ENCODE data around the gene OXCT1. TPM values are rescaled to one million over a fixed set of nuclear protein-coding genes. Genes with fewer than 3 reads are reported as not detected.

The OXCT1 gene
- total and polyA plus RNA-seq, 2 experiments from 2014 or later = 12.4 to 16.9 TPM

DNA sequence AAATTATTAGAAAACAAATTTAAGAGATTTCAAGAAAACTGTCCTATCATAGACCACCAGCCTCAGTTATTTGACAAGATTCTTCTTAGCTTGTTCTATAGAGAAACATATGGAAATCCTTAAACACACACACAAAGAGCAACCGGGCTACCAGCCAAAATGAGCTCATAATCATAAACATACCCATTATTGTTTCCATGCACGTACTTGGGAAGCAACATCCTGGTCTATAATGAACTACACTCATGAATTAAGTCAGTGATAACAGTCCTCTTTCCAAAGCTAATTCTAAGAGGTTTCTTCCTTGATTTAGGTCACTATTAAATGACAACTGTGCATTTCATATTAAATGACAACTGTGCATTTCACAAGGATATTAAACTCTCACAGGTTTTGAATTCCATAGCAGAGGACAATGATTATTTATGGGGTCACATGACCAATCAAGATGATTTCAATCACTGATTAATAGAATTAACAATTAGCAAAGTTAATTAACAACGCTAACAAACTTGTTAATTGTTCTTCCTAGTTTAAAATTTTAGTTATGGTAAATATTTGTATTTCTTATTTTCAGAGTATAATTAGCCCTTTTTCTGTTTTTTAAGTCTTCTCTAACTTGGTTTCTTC is 77.0 kb downstream of the OXCT1 start:
- H3K4me2 ChIP-seq = peak overlapping the region; percentile 3
- H3K27ac ChIP-seq = peak overlapping the region; percentile 66
- H3K4me1 ChIP-seq (ENCODE audit: insufficient read depth) = peaks cover 44% of the 10 kb centered on the region
- TF ChIP-seq, protein P1, sequence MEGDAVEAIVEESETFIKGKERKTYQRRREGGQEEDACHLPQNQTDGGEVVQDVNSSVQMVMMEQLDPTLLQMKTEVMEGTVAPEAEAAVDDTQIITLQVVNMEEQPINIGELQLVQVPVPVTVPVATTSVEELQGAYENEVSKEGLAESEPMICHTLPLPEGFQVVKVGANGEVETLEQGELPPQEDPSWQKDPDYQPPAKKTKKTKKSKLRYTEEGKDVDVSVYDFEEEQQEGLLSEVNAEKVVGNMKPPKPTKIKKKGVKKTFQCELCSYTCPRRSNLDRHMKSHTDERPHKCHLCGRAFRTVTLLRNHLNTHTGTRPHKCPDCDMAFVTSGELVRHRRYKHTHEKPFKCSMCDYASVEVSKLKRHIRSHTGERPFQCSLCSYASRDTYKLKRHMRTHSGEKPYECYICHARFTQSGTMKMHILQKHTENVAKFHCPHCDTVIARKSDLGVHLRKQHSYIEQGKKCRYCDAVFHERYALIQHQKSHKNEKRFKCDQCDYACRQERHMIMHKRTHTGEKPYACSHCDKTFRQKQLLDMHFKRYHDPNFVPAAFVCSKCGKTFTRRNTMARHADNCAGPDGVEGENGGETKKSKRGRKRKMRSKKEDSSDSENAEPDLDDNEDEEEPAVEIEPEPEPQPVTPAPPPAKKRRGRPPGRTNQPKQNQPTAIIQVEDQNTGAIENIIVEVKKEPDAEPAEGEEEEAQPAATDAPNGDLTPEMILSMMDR (IDR thresholded peaks at IDR 0.05; ENCODE audit: poor library complexity) = no peak
- TF ChIP-seq EZH2 (IDR thresholded peaks at IDR 0.05; ENCODE audit: borderline replicate concordance) = no peak
- TF ChIP-seq EZH2phosphoT487 (IDR thresholded peaks at IDR 0.05; ENCODE audit: low read depth, severe bottlenecking, unreplicated experiment) = no peak
- H3K9me3 ChIP-seq (ENCODE audit: low read depth) = no peaks in the 10 kb centered on the region
- no peaks in the 10 kb centered on the region for H3K36me3 ChIP-seq (replicated peaks; ENCODE audit: insufficient read depth, low read depth)
- 56% methylated on average over 3 of the region's 3 CpGs for WGBS (ENCODE audit: low lambda C conversion rate, missing lambda C conversion rate)
- DNase-seq (ENCODE audit: low spot score) = peak; percentile 49
- H3K9me2 ChIP-seq (replicated peaks; ENCODE audit: insufficient read depth) = no peaks in the 10 kb centered on the region
- H3K27me3 ChIP-seq = no peaks in the 10 kb centered on the region
- no peak overlapping the region for H2AFZ ChIP-seq
- no peak overlapping the region for H3K4me3 ChIP-seq
- no peaks in the 10 kb centered on the region for H4K20me1 ChIP-seq (ENCODE audit: insufficient read depth, poor library complexity, severe bottlenecking)
- H3K79me2 ChIP-seq = no peaks in the 10 kb centered on the region

DNA sequence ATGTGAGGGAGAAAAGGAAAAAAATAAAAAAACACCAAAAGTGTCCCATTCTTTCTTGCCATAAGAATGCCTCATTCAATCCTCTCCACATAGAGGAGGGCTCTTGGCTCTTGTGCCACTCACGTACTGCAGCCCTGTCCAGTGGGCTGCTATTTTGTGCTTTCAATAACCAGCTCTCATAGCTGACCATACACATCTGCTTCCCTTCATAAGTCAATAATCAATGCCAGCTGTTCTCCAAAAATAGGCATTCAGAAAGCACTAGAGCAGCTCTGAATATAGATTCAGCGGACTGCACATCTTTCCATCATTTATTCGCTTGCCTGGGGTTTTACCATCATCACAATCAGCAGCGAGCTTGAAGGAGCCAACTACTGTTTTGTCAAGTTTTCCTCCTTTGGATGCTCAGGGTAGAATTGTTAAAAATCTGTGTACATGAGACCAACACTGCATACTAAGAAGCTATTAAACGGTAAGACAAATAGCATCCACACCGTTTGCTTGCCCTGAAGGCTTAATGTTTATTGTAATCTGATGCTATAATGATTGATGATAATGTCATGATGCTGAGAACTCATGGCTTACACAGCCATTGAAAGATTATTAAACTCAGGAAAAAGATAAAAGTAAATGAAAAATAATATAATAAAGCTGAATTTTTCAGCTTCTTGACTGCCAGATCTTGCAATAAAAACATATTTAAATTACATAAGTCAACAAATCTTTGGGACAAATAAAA is 80.0 kb downstream of the OXCT1 start:
- Histone ChIP-seq H2AFZ (no peak overlapping the region), H3K79me2 (no peaks in the 10 kb centered on the region), H3K36me3 (replicated peaks; ENCODE audit: insufficient read depth, low read depth) (no peaks in the 10 kb centered on the region), H4K20me1 (ENCODE audit: insufficient read depth, poor library complexity, severe bottlenecking) (no peaks in the 10 kb centered on the region), H3K9me3 (ENCODE audit: low read depth) (no peaks in the 10 kb centered on the region), H3K27me3 (no peaks in the 10 kb centered on the region), H3K4me2 (peak overlapping the region; percentile 19), H3K4me3 (no peak overlapping the region), H3K27ac (peak overlapping the region; percentile 33), H3K4me1 (ENCODE audit: insufficient read depth) (peaks cover 43% of the 10 kb centered on the region), H3K9me2 (replicated peaks; ENCODE audit: insufficient read depth) (no peaks in the 10 kb centered on the region)
- DNase-seq (ENCODE audit: low spot score) = peak; percentile 11
- 63% methylated on average over 6 of the region's 6 CpGs for WGBS (ENCODE audit: low lambda C conversion rate, missing lambda C conversion rate)
- TF ChIP-seq, protein P1 (IDR thresholded peaks at IDR 0.05; ENCODE audit: poor library complexity) = no peak
- TF ChIP-seq EZH2phosphoT487 (IDR thresholded peaks at IDR 0.05; ENCODE audit: low read depth, severe bottlenecking, unreplicated experiment) = no peak
- no peak for TF ChIP-seq EZH2 (IDR thresholded peaks at IDR 0.05; ENCODE audit: borderline replicate concordance)

- Histone ChIP-seq H3K9me3 (ENCODE audit: low read depth) (no peaks in the 10 kb centered on the region), H3K4me3 (no peak overlapping the region), H2AFZ (no peak overlapping the region), H3K4me1 (ENCODE audit: insufficient read depth) (peaks cover 36% of the 10 kb centered on the region), H3K36me3 (replicated peaks; ENCODE audit: insufficient read depth, low read depth) (no peaks in the 10 kb centered on the region), H3K79me2 (no peaks in the 10 kb centered on the region), H4K20me1 (ENCODE audit: insufficient read depth, poor library complexity, severe bottlenecking) (no peaks in the 10 kb centered on the region), H3K9me2 (replicated peaks; ENCODE audit: insufficient read depth) (no peaks in the 10 kb centered on the region), H3K27ac (no peak overlapping the region), H3K27me3 (no peaks in the 10 kb centered on the region), H3K4me2 (peak overlapping the region; percentile 19)
- 100% methylated on average over 1 of the region's 1 CpG for WGBS (ENCODE audit: low lambda C conversion rate, missing lambda C conversion rate)
- TF ChIP-seq, protein P1 (IDR thresholded peaks at IDR 0.05; ENCODE audit: poor library complexity) = no peak
- TF ChIP-seq EZH2 (IDR thresholded peaks at IDR 0.05; ENCODE audit: borderline replicate concordance) (no peak), EZH2phosphoT487 (IDR thresholded peaks at IDR 0.05; ENCODE audit: low read depth, severe bottlenecking, unreplicated experiment) (no peak)
- DNase-seq (ENCODE audit: low spot score) = no peak
Measured at GRCh38 chr5:41789434-41789833, 80.8 kb downstream of the OXCT1 start.
